ENCODE results near the gene LMX1B.
A peak's percentile ranks its signal among the peaks of the same experiment; 100 is the strongest.
"Not testable (repeated sequence)": the region's sequence is repeated elsewhere in the genome, so short reads cannot be mapped to it uniquely, and the experiment has no call there.

LMX1B gene

GRCh38 chr9:126569036-126569435, 44.7 kb upstream of the LMX1B start:
- Histone ChIP-seq H3K79me1 (ENCODE audit: low read depth, low read length) (no peaks in the 10 kb centered on the region), H4K8ac (ENCODE audit: low read depth, low read length) (no peak overlapping the region), H3K4me3 (ENCODE audit: low read length in 2 of 2) (no peak overlapping the region), H2AK5ac (ENCODE audit: low read depth, low read length) (no peak overlapping the region), H4K91ac (ENCODE audit: low read depth, low read length, poor library complexity) (no peak overlapping the region), H3K9me3 (replicated peaks in 1 of 2; ENCODE audit: control insufficient read depth in 2 of 2, insufficient read depth in 1 of 2, low read depth in 1 of 2, low read length in 2 of 2) (peaks cover 0 to 2% of the 10 kb centered on the region in 2 donors), H3K27ac (replicated peaks; ENCODE audit: low read length) (no peak overlapping the region), H3K4me1 (ENCODE audit: control insufficient read depth in 2 of 2, insufficient read depth in 1 of 2, low read depth in 1 of 2, low read length in 2 of 2) (peaks cover 0 to 1% of the 10 kb centered on the region in 2 donors), H3K27me3 (ENCODE audit: control insufficient read depth in 3 of 3, insufficient read depth in 3 of 3, low read depth in 1 of 3, low read length in 3 of 3) (peaks cover 0 to 11% (median 0%) of the 10 kb centered on the region in 3 experiments), H2BK12ac (ENCODE audit: low read length) (no peak overlapping the region), H2BK5ac (ENCODE audit: low read length) (no peak overlapping the region), H3K18ac (ENCODE audit: low read length) (no peak overlapping the region), H2BK15ac (ENCODE audit: low read length) (no peak overlapping the region), H3K14ac (ENCODE audit: low read length) (no peak overlapping the region), H3K9ac (ENCODE audit: low read depth, low read length, poor library complexity) (no peak overlapping the region), H2AFZ (ENCODE audit: low read length) (no peak overlapping the region), H3K4ac (ENCODE audit: low read length) (no peak overlapping the region), H2BK120ac (ENCODE audit: low read depth, low read length) (no peak overlapping the region), H3K4me2 (ENCODE audit: insufficient read depth, low read length, poor library complexity, severe bottlenecking) (no peak overlapping the region), H3K23ac (ENCODE audit: low read depth, low read length, poor library complexity) (no peak overlapping the region), H3K36me3 (replicated peaks in 1 of 2; ENCODE audit: control insufficient read depth in 2 of 2, insufficient read depth in 2 of 2, low read length in 2 of 2) (no peaks in the 10 kb centered on the region)
- DNase-seq (ENCODE audit: low spot score), result no peak
- WGBS, 2 donors (ENCODE audit: extremely low coverage in 2 of 2, insufficient read length in 2 of 2, insufficient replicate concordance in 1 of 2), result no CpG with 5 or more reads among the region's 1 CpG

DNA sequence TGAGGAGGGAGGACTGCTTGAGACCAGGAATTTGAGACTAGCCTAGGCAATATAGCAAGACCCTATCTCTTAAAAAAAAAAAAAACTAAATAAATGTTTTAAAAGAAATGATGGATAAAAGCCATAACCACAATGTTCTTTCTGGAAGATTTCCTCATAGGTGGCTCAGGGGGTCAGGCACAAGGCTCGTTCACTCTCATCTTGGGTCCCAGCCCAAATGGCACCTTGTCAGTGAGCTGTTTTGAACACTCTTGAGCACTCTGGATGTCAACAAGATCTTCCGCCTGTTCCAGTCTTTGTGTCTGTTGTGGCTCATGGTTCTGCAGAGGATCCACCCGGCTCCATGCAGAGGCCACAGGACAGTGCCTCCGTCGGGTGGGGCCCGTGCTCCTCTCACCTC, 35.7 kb upstream of the LMX1B start:
- Histone ChIP-seq H3K79me1 (ENCODE audit: low read depth, low read length) (no peaks in the 10 kb centered on the region), H3K9ac (ENCODE audit: low read depth, low read length, poor library complexity) (no peak overlapping the region), H3K4ac (ENCODE audit: low read length) (no peak overlapping the region), H3K14ac (ENCODE audit: low read length) (no peak overlapping the region), H4K8ac (ENCODE audit: low read depth, low read length) (no peak overlapping the region), H2AFZ (ENCODE audit: low read length) (no peak overlapping the region), H3K36me3 (replicated peaks in 1 of 2; ENCODE audit: control insufficient read depth in 2 of 2, insufficient read depth in 2 of 2, low read length in 2 of 2) (no peaks in the 10 kb centered on the region), H3K9me3 (replicated peaks in 1 of 2; ENCODE audit: control insufficient read depth in 2 of 2, insufficient read depth in 1 of 2, low read depth in 1 of 2, low read length in 2 of 2) (peaks cover 0 to 2% of the 10 kb centered on the region in 2 donors), H3K4me1 (ENCODE audit: control insufficient read depth in 2 of 2, insufficient read depth in 1 of 2, low read depth in 1 of 2, low read length in 2 of 2) (no peaks in the 10 kb centered on the region), H2BK120ac (ENCODE audit: low read depth, low read length) (no peak overlapping the region), H2AK5ac (ENCODE audit: low read depth, low read length) (peak overlapping the region; percentile 11), H3K23ac (ENCODE audit: low read depth, low read length, poor library complexity) (no peak overlapping the region), H2BK12ac (ENCODE audit: low read length) (no peak overlapping the region), H2BK15ac (ENCODE audit: low read length) (no peak overlapping the region), H3K4me2 (ENCODE audit: insufficient read depth, low read length, poor library complexity, severe bottlenecking) (no peak overlapping the region), H2BK5ac (ENCODE audit: low read length) (no peak overlapping the region), H3K27me3 (ENCODE audit: control insufficient read depth in 3 of 3, insufficient read depth in 3 of 3, low read depth in 1 of 3, low read length in 3 of 3) (peaks cover 0 to 26% (median 0%) of the 10 kb centered on the region in 3 experiments), H4K91ac (ENCODE audit: low read depth, low read length, poor library complexity) (no peak overlapping the region), H3K18ac (ENCODE audit: low read length) (peak overlapping the region; percentile 19), H3K4me3 (ENCODE audit: low read length in 2 of 2) (no peak overlapping the region), H3K27ac (replicated peaks; ENCODE audit: low read length) (no peak overlapping the region)
- DNase-seq (ENCODE audit: low spot score), result no peak
- no CpG with 5 or more reads among the region's 6 CpGs for WGBS, 2 donors (ENCODE audit: extremely low coverage in 2 of 2, insufficient read length in 2 of 2, insufficient replicate concordance in 1 of 2)

GRCh38 chr9:126580319-126580718, 33.4 kb upstream of the LMX1B start:
- not testable (repeated sequence) for H4K91ac ChIP-seq (ENCODE audit: low read depth, low read length, poor library complexity); DNase-seq (ENCODE audit: low spot score); H3K18ac ChIP-seq (ENCODE audit: low read length); H3K9ac ChIP-seq (ENCODE audit: low read depth, low read length, poor library complexity); H2BK120ac ChIP-seq (ENCODE audit: low read depth, low read length); H3K14ac ChIP-seq (ENCODE audit: low read length); H2AFZ ChIP-seq (ENCODE audit: low read length); H3K4me3 ChIP-seq (ENCODE audit: low read length in 2 of 2); H2BK15ac ChIP-seq (ENCODE audit: low read length); H2AK5ac ChIP-seq (ENCODE audit: low read depth, low read length); H3K4me2 ChIP-seq (ENCODE audit: insufficient read depth, low read length, poor library complexity, severe bottlenecking); H3K27ac ChIP-seq (replicated peaks; ENCODE audit: low read length); H2BK5ac ChIP-seq (ENCODE audit: low read length); H3K4me1 ChIP-seq (ENCODE audit: control insufficient read depth in 2 of 2, insufficient read depth in 1 of 2, low read depth in 1 of 2, low read length in 2 of 2); H3K79me1 ChIP-seq (ENCODE audit: low read depth, low read length); H3K23ac ChIP-seq (ENCODE audit: low read depth, low read length, poor library complexity); H2BK12ac ChIP-seq (ENCODE audit: low read length); H3K4ac ChIP-seq (ENCODE audit: low read length); H3K9me3 ChIP-seq (replicated peaks in 1 of 2; ENCODE audit: control insufficient read depth in 2 of 2, insufficient read depth in 1 of 2, low read depth in 1 of 2, low read length in 2 of 2); H4K8ac ChIP-seq (ENCODE audit: low read depth, low read length); H3K36me3 ChIP-seq (replicated peaks in 1 of 2; ENCODE audit: control insufficient read depth in 2 of 2, insufficient read depth in 2 of 2, low read length in 2 of 2)
- WGBS, 2 donors (ENCODE audit: extremely low coverage in 2 of 2, insufficient read length in 2 of 2, insufficient replicate concordance in 1 of 2), result no CpG with 5 or more reads among the region's 5 CpGs
- peaks cover 0 to 21% (median 0%) of the 10 kb centered on the region in 3 experiments for H3K27me3 ChIP-seq (ENCODE audit: control insufficient read depth in 3 of 3, insufficient read depth in 3 of 3, low read depth in 1 of 3, low read length in 3 of 3)

- H2AK5ac ChIP-seq (ENCODE audit: low read depth, low read length), result no peak overlapping the region
- no CpG with 5 or more reads among the region's 9 CpGs for WGBS, 2 donors (ENCODE audit: extremely low coverage in 2 of 2, insufficient read length in 2 of 2, insufficient replicate concordance in 1 of 2)
- H3K18ac ChIP-seq (ENCODE audit: low read length), result no peak overlapping the region
- H3K9me3 ChIP-seq (replicated peaks in 1 of 2; ENCODE audit: control insufficient read depth in 2 of 2, insufficient read depth in 1 of 2, low read depth in 1 of 2, low read length in 2 of 2), result no peaks in the 10 kb centered on the region
- H3K9ac ChIP-seq (ENCODE audit: low read depth, low read length, poor library complexity), result no peak overlapping the region
- H3K14ac ChIP-seq (ENCODE audit: low read length), result no peak overlapping the region
- H3K27me3 ChIP-seq (ENCODE audit: control insufficient read depth in 3 of 3, insufficient read depth in 3 of 3, low read depth in 1 of 3, low read length in 3 of 3), result peaks cover 0 to 25% (median 0%) of the 10 kb centered on the region in 3 experiments
- H3K4me2 ChIP-seq (ENCODE audit: insufficient read depth, low read length, poor library complexity, severe bottlenecking), result no peak overlapping the region
- H2BK120ac ChIP-seq (ENCODE audit: low read depth, low read length), result no peak overlapping the region
- no peaks in the 10 kb centered on the region for H3K36me3 ChIP-seq (replicated peaks in 1 of 2; ENCODE audit: control insufficient read depth in 2 of 2, insufficient read depth in 2 of 2, low read length in 2 of 2)
- no peaks in the 10 kb centered on the region for H3K4me1 ChIP-seq (ENCODE audit: control insufficient read depth in 2 of 2, insufficient read depth in 1 of 2, low read depth in 1 of 2, low read length in 2 of 2)
- no peak overlapping the region for H2BK12ac ChIP-seq (ENCODE audit: low read length)
- no peak overlapping the region for H3K4ac ChIP-seq (ENCODE audit: low read length)
- DNase-seq (ENCODE audit: low spot score), result no peak
- no peak overlapping the region for H2BK15ac ChIP-seq (ENCODE audit: low read length)
- H2BK5ac ChIP-seq (ENCODE audit: low read length), result no peak overlapping the region
- no peaks in the 10 kb centered on the region for H3K79me1 ChIP-seq (ENCODE audit: low read depth, low read length)
- no peak overlapping the region for H3K23ac ChIP-seq (ENCODE audit: low read depth, low read length, poor library complexity)
- H3K4me3 ChIP-seq (ENCODE audit: low read length in 2 of 2), result no peak overlapping the region
- H4K8ac ChIP-seq (ENCODE audit: low read depth, low read length), result no peak overlapping the region
- H4K91ac ChIP-seq (ENCODE audit: low read depth, low read length, poor library complexity), result no peak overlapping the region
- no peak overlapping the region for H2AFZ ChIP-seq (ENCODE audit: low read length)
- H3K27ac ChIP-seq (replicated peaks; ENCODE audit: low read length), result no peak overlapping the region
Observed at GRCh38 chr9:126581893-126582292, 31.8 kb upstream of the LMX1B start.
